ENCODE results near the gene BDP1. TPM values are rescaled to one million over a fixed set of nuclear protein-coding genes. Genes with fewer than 3 reads are reported as not detected.
A peak's percentile ranks its signal among the peaks of the same experiment; 100 is the strongest.
"Not testable (repeated sequence)": the region's sequence is repeated elsewhere in the genome, so short reads cannot be mapped to it uniquely, and the experiment has no call there.

Gene BDP1
- total RNA-seq, 2 donors from 2014 or later = 37.8 to 38.7 TPM

DNA sequence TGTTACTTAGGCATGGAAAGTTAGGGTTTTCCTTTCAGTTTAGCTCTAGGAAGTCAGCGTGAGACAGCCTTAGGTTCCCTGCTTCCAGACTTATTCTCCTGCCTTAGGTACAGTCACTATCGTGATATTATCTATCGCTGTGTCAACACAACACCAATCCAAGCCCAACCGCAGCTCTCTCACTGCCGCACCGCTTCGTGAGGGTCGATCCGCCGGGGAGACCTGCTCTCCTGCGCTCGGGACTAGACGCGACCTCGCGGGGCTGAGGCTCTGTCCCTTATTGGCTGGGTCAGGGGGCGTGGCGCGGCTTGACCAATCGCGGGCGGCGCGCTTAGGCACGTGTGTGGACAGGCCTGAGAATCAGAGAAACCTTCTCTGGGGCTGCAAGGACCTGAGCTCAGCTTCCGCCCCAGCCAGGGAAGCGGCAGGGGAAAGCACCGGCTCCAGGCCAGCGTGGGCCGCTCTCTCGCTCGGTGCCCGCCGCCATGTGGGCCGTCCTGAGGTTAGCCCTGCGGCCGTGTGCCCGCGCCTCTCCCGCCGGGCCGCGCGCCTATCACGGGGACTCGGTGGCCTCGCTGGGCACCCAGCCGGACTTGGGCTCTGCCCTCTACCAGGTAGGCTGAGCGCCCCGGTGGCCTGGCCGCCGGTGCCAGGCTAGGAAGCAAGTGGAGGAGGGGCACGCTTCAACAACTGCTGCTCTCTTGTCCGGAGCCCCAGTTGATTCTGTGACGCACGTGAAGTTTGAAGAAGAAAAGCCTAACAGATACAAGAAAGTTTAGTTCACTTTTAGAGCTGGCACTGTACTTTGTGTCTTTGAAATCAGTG lies 131.7 kb downstream of the BDP1 start, which contains the start of gene MCCC2:
Gene MCCC2 (plus strand): TSS at position 400 of the 825 bp plus-strand sequence. CDS start 86 bp downstream, at position 486.
- H3K4me1 Mint-ChIP-seq = peaks cover 34% of the 10 kb centered on the region
- peak; percentile 98 for ATAC-seq
- DNase-seq = peak; percentile 91 to 94 (median 91)

DNA sequence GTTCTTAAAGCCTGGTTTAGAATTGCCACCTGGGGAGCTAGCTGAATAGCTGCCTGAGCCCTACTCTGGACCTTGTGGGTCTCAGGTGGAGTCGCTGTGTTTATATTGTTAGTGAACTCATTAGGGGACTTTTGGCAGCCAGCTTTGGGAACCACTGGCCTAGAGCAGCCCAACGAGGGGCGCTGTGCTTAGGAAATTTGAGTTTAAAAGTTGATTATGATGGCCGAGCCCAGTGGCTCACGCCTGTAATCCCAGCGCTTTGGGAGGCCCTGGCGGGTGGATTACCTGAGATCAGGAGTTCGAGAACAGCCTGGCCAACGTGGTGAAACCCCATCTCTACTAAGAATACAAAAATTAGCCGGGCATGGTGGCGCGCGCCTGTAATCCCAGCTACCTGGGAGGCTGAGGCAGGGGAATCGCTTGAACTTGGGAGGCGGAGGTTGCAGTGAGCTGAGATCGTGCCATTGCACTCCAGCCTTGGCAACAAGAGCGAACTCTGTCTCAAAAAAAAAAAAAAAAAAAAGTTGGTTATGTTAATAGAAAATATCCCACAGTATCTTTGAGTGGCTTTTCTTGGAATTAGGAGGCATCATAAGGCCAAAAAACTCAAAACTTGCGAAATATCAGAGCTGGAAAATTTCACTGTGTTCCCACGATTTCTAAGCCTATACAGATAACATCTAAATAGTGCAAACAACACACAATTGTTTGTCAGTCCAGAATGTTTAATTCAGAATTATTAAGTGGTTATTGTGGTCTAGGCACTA lies 132.5 kb downstream of the BDP1 start:
- ATAC-seq (peak; percentile 20), DNase-seq (peak in 1 of 3 donors; percentile 8)
- Mint-ChIP-seq H3K36me3 (ENCODE audit: low read depth) (no peaks in the 10 kb centered on the region), H3K27me3 (no peaks in the 10 kb centered on the region), H3K27ac (peak overlapping the region; percentile 96), H3K4me1 (peaks cover 37% of the 10 kb centered on the region), H3K4me3 (peak overlapping the region; percentile 96)
- H3K9me3 ChIP-seq (ENCODE audit: control insufficient read depth, low read length, poor library complexity, severe bottlenecking) = no peaks in the 10 kb centered on the region

More for the DNA sequence above, 131.7 kb downstream of the BDP1 start, which contains the start of gene MCCC2:
- Mint-ChIP-seq H3K27me3 (no peaks in the 10 kb centered on the region), H3K4me3 (peak within 1 kb of the TSS; percentile 96), H3K36me3 (ENCODE audit: low read depth) (no peaks in the 10 kb centered on the region), H3K27ac (peak within 1 kb of the TSS; percentile 96)
- H3K9me3 ChIP-seq (ENCODE audit: control insufficient read depth, low read length, poor library complexity, severe bottlenecking) = no peaks in the 10 kb centered on the region

- H3K4me1 Mint-ChIP-seq = peaks cover 37% of the 10 kb centered on the region
- ATAC-seq = no peak
Measured at GRCh38 chr5:71588533-71588885, 133.1 kb downstream of the BDP1 start.

DNA sequence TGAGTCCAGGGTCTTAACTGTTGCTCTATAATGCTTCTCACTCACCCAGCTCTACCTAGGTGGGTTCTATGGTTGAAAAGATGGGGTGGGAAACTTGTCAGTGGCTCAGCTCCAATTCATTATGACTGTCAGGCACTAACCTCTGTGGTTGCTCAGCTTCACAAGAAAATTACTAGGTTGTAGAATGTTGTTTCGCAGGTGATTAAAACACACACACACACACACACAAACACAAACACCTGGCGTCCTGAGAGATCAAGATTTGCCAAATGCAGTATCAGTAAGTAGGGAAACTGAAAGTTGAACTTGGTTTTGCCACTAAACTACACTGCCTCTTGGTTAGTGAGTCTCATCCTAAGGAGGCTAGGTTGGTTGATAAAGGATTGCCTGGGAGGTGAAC lies 134.5 kb downstream of the BDP1 start:
- H3K4me1 Mint-ChIP-seq = peaks cover 37% of the 10 kb centered on the region
- H3K9me3 ChIP-seq (ENCODE audit: control insufficient read depth, low read length, poor library complexity, severe bottlenecking) = no peaks in the 10 kb centered on the region
- no peak overlapping the region for H3K4me3 Mint-ChIP-seq
- DNase-seq (no peak), ATAC-seq (no peak)
- H3K27ac Mint-ChIP-seq = no peak overlapping the region
- H3K27me3 Mint-ChIP-seq = no peaks in the 10 kb centered on the region
- H3K36me3 Mint-ChIP-seq (ENCODE audit: low read depth) = no peaks in the 10 kb centered on the region

More at GRCh38 chr5:71588533-71588885, 133.1 kb downstream of the BDP1 start:
- DNase-seq = no peak
- no peaks in the 10 kb centered on the region for H3K27me3 Mint-ChIP-seq
- no peaks in the 10 kb centered on the region for H3K9me3 ChIP-seq (ENCODE audit: control insufficient read depth, low read length, poor library complexity, severe bottlenecking)
- no peaks in the 10 kb centered on the region for H3K36me3 Mint-ChIP-seq (ENCODE audit: low read depth)
- peak overlapping the region; percentile 96 for H3K27ac Mint-ChIP-seq
- peak overlapping the region; percentile 96 for H3K4me3 Mint-ChIP-seq

GRCh38 chr5:71591100-71591499 lies 135.6 kb downstream of the BDP1 start:
- no peak overlapping the region for H3K4me3 Mint-ChIP-seq
- DNase-seq (no peak), ATAC-seq (no peak)
- H3K9me3 ChIP-seq (ENCODE audit: control insufficient read depth, low read length, poor library complexity, severe bottlenecking) = no peaks in the 10 kb centered on the region
- no peaks in the 10 kb centered on the region for H3K36me3 Mint-ChIP-seq (ENCODE audit: low read depth)
- H3K4me1 Mint-ChIP-seq = peaks cover 37% of the 10 kb centered on the region
- no peaks in the 10 kb centered on the region for H3K27me3 Mint-ChIP-seq
- H3K27ac Mint-ChIP-seq = peak overlapping the region; percentile 37

- no peaks in the 10 kb centered on the region for H3K27me3 Mint-ChIP-seq
- peaks cover 15% of the 10 kb centered on the region for H3K4me1 Mint-ChIP-seq
- H3K36me3 Mint-ChIP-seq (ENCODE audit: low read depth) = peaks cover 8% of the 10 kb centered on the region
- ATAC-seq = no peak
- no peak overlapping the region for H3K4me3 Mint-ChIP-seq
- DNase-seq = no peak
- H3K27ac Mint-ChIP-seq = peak overlapping the region; percentile 79
- no peaks in the 10 kb centered on the region for H3K9me3 ChIP-seq (ENCODE audit: control insufficient read depth, low read length, poor library complexity, severe bottlenecking)
Measured at GRCh38 chr5:71596169-71596568, 140.7 kb downstream of the BDP1 start.

- no peaks in the 10 kb centered on the region for H3K27me3 Mint-ChIP-seq
- peaks cover 22% of the 10 kb centered on the region for H3K4me1 Mint-ChIP-seq
- ATAC-seq = no peak
- no peaks in the 10 kb centered on the region for H3K9me3 ChIP-seq (ENCODE audit: control insufficient read depth, low read length, poor library complexity, severe bottlenecking)
- no peak overlapping the region for H3K4me3 Mint-ChIP-seq
- peaks cover 8% of the 10 kb centered on the region for H3K36me3 Mint-ChIP-seq (ENCODE audit: low read depth)
- H3K27ac Mint-ChIP-seq = peak overlapping the region; percentile 79
- no peak for DNase-seq
Measured at GRCh38 chr5:71597001-71597400, 141.6 kb downstream of the BDP1 start.

GRCh38 chr5:71600783-71601182 lies 145.3 kb downstream of the BDP1 start:
- Mint-ChIP-seq H3K4me1 (peaks cover 18% of the 10 kb centered on the region), H3K36me3 (ENCODE audit: low read depth) (peaks cover 8% of the 10 kb centered on the region), H3K4me3 (no peak overlapping the region), H3K27ac (peak overlapping the region; percentile 61), H3K27me3 (no peaks in the 10 kb centered on the region)
- DNase-seq = no peak
- no peaks in the 10 kb centered on the region for H3K9me3 ChIP-seq (ENCODE audit: control insufficient read depth, low read length, poor library complexity, severe bottlenecking)
- ATAC-seq = no peak

GRCh38 chr5:71601222-71602026 lies 146.0 kb downstream of the BDP1 start:
- DNase-seq (peak; percentile 14 to 59 (median 40)), ATAC-seq (peak; percentile 93)
- H3K4me1 Mint-ChIP-seq = peaks cover 18% of the 10 kb centered on the region
- no peaks in the 10 kb centered on the region for H3K27me3 Mint-ChIP-seq
- peak overlapping the region; percentile 41 for H3K4me3 Mint-ChIP-seq
- H3K9me3 ChIP-seq (ENCODE audit: control insufficient read depth, low read length, poor library complexity, severe bottlenecking) = no peaks in the 10 kb centered on the region
- H3K27ac Mint-ChIP-seq = peak overlapping the region; percentile 61
- H3K36me3 Mint-ChIP-seq (ENCODE audit: low read depth) = peaks cover 8% of the 10 kb centered on the region

- not testable (repeated sequence) for ATAC-seq; DNase-seq; H3K27me3 Mint-ChIP-seq; H3K36me3 Mint-ChIP-seq (ENCODE audit: low read depth); H3K27ac Mint-ChIP-seq; H3K9me3 ChIP-seq (ENCODE audit: control insufficient read depth, low read length, poor library complexity, severe bottlenecking); H3K4me1 Mint-ChIP-seq
- H3K4me3 Mint-ChIP-seq = peak overlapping the region; percentile 36
Measured at GRCh38 chr5:71609916-71610315, 154.5 kb downstream of the BDP1 start.

- no peak overlapping the region for H3K27ac Mint-ChIP-seq
- H3K4me1 Mint-ChIP-seq = peaks cover 14% of the 10 kb centered on the region
- peaks cover 4% of the 10 kb centered on the region for H3K36me3 Mint-ChIP-seq (ENCODE audit: low read depth)
- H3K9me3 ChIP-seq (ENCODE audit: control insufficient read depth, low read length, poor library complexity, severe bottlenecking) = no peaks in the 10 kb centered on the region
- no peak overlapping the region for H3K4me3 Mint-ChIP-seq
- H3K27me3 Mint-ChIP-seq = no peaks in the 10 kb centered on the region
- DNase-seq (no peak), ATAC-seq (no peak)
Measured at GRCh38 chr5:71615809-71616208, 160.4 kb downstream of the BDP1 start.
